Panc1 (cell line): ENCODE data around the gene SLC16A6. TPM values are rescaled to one million over a fixed set of nuclear protein-coding genes. Genes with fewer than 3 reads are reported as not detected.

Experiments used
- ATAC-seq: fragments of 200-7000 bp; cut with Tn5 transposase; 2 replicates; pipeline ENCODE4 v1.9.1; 2020; ENCODE audit warnings: mild to moderate bottlenecking, moderate library complexity
- BruUV-seq: library from RNA; stranded (reverse); fragments of 400-500 nt; replicated peaks from 2 replicates; lab custom pipeline; 2021; lab: Mats Ljungman, UMichigan
- CTCF ChIA-PET: fragments of 300-600 bp; sonication (Branson Sonifier 250); formaldehyde crosslinking; loops from one replicate; lab custom pipeline; 2022; ENCODE audit warnings: antibody characterized with exemption; lab: Charles Lee
- POLR2A ChIA-PET: fragments of 300-600 bp; sonication (Branson Sonifier 250); formaldehyde crosslinking; loops from one replicate; lab custom pipeline; 2022; ENCODE audit warnings: antibody characterized with exemption; lab: Charles Lee
- DNase-seq: peaks from one replicate; pipeline ENCODE4 v3.0.0-alpha.2; 2010; ENCODE audit warnings: low read depth, low spot score
- H3K27ac ChIP-seq: 2 replicates; pipeline ENCODE4 v1.5.1; 2011; ENCODE audit warnings: mild to moderate bottlenecking, low read length, inconsistent platforms
- H3K27me3 ChIP-seq: fragments of 200-500 bp; sonication (Bioruptor generic); 2 replicates; pipeline ENCODE4 v1.6.0; 2014; ENCODE audit warnings: low read length, inconsistent platforms; ENCODE audit not compliant: control insufficient read depth, insufficient read depth
- H3K36me3 ChIP-seq: fragments of 200-500 bp; sonication (Bioruptor generic); 2 replicates; pipeline ENCODE4 v1.5.1; 2014; ENCODE audit warnings: inconsistent platforms, mild to moderate bottlenecking, low read length, moderate library complexity; ENCODE audit not compliant: control insufficient read depth, insufficient read depth
- H3K4me1 ChIP-seq: 2 replicates; pipeline ENCODE4 v1.5.1; 2011; ENCODE audit warnings: inconsistent platforms, mild to moderate bottlenecking, low read length, moderate library complexity; ENCODE audit not compliant: control insufficient read depth, insufficient read depth
- H3K4me3 ChIP-seq, 2 experiments: 2 replicates each; pipeline ENCODE4 v1.5.1; 2011 to 2012; ENCODE audit warnings: low read depth in 2 of 2, low read length in 2 of 2, mild to moderate bottlenecking in 2 of 2, inconsistent platforms in 1 of 2, moderate library complexity in 1 of 2
- H3K9me3 ChIP-seq: fragments of 200-500 bp; sonication (Bioruptor generic); 2 replicates; pipeline ENCODE4 v1.5.1; 2014; ENCODE audit warnings: low read depth, mild to moderate bottlenecking, inconsistent platforms, low read length, moderate library complexity; ENCODE audit not compliant: control insufficient read depth, insufficient read depth
- POLR2AphosphoS5 ChIP-seq: IDR thresholded peaks from 2 replicates; pipeline ENCODE4 v1.6.1; 2012; ENCODE audit warnings: mild to moderate bottlenecking, low read depth, low read length, moderate library complexity
- SIN3A ChIP-seq: IDR thresholded peaks from 2 replicates; pipeline ENCODE4 v1.6.1; 2012; ENCODE audit warnings: low read depth, mild to moderate bottlenecking, low read length, moderate library complexity, borderline replicate concordance; ENCODE audit not compliant: insufficient read depth
- TCF7L2 ChIP-seq: IDR thresholded peaks from 2 replicates; pipeline ENCODE4 v1.6.1; 2011; ENCODE audit warnings: mild to moderate bottlenecking, low read depth, low read length, inconsistent platforms
- in situ Hi-C: cut with HindIII; loops from 2 replicates; pipeline ENCODE4 v1.10.0; 2016; ENCODE audit warnings: low sequenced_read_pairs, low pct_unique_long_range_greater_than_20kb
- intact Hi-C: fragments of 100-400 bp; cut with micrococcal nuclease; formaldehyde crosslinking; loops from one replicate; pipeline ENCODE4 v1.10.0; 2022; ENCODE audit not compliant: unreplicated experiment
- total RNA-seq: library from RNA; stranded (reverse); gene quantifications from one replicate; pipeline ENCODE4 v1.2.1, GENCODE V29; 2021; ENCODE audit not compliant: unreplicated experiment
- TF ChIP-seq, protein P1 (sequence below): fragments of 450-650 bp; IDR thresholded peaks from 2 replicates; pipeline ENCODE4 v1.5.1; 2017; ENCODE audit warnings: mild to moderate bottlenecking
- TF ChIP-seq, protein P2 (sequence below), 2 experiments: IDR thresholded peaks; 2 replicates each; pipeline ENCODE4 v1.6.1; 2011 to 2012; ENCODE audit warnings: low read depth in 2 of 2, control low read depth in 1 of 2, low read length in 1 of 2, mild to moderate bottlenecking in 1 of 2, moderate library complexity in 1 of 2; ENCODE audit not compliant: insufficient read depth in 1 of 2

The SLC16A6 gene
- total RNA-seq, 1 experiment from 2014 or later = 0.26 TPM

DNA sequence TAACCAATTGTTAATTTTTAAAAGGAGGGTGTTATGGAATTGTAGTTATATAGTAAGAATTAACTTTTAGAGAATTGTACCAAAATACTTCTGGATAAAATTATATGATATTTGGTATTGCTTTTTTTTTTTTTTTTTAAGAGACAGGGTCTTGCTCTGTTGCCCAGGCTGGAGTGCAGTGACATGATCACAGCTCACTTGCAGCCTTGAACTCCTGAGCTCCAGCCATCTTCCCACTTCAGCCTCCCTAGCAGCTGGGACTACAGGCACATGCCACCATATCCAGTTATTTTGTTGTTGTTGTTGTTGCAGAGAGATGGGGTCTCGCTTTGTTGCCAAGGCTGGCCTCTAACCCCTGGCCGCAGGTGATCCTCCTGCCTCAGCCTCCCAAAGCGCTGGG, 8.9 kb upstream of the SLC16A6 start:
- Histone ChIP-seq H3K36me3 (no peaks in the 10 kb centered on the region), H3K4me3 (no peak overlapping the region), H3K27ac (no peak overlapping the region), H3K9me3 (no peaks in the 10 kb centered on the region), H3K4me1 (no peaks in the 10 kb centered on the region), H3K27me3 (no peaks in the 10 kb centered on the region)
- no TSS peak for BruUV-seq
- in situ Hi-C loops = no loop called here
- intact Hi-C loops = no loop called here
- no peak for DNase-seq
- no peak for ATAC-seq
- CTCF ChIA-PET = interaction anchor here (0.7 kb wide), 1 partner anchor 28 kb away, joined by 3 read pairs; no protein-coding TSS in a partner anchor
- TF ChIP-seq TCF7L2 = no peak
- TF ChIP-seq, protein P1, sequence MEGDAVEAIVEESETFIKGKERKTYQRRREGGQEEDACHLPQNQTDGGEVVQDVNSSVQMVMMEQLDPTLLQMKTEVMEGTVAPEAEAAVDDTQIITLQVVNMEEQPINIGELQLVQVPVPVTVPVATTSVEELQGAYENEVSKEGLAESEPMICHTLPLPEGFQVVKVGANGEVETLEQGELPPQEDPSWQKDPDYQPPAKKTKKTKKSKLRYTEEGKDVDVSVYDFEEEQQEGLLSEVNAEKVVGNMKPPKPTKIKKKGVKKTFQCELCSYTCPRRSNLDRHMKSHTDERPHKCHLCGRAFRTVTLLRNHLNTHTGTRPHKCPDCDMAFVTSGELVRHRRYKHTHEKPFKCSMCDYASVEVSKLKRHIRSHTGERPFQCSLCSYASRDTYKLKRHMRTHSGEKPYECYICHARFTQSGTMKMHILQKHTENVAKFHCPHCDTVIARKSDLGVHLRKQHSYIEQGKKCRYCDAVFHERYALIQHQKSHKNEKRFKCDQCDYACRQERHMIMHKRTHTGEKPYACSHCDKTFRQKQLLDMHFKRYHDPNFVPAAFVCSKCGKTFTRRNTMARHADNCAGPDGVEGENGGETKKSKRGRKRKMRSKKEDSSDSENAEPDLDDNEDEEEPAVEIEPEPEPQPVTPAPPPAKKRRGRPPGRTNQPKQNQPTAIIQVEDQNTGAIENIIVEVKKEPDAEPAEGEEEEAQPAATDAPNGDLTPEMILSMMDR = no peak
- no peak for TF ChIP-seq SIN3A
- no peak for TF ChIP-seq POLR2AphosphoS5
- TF ChIP-seq, protein P2, sequence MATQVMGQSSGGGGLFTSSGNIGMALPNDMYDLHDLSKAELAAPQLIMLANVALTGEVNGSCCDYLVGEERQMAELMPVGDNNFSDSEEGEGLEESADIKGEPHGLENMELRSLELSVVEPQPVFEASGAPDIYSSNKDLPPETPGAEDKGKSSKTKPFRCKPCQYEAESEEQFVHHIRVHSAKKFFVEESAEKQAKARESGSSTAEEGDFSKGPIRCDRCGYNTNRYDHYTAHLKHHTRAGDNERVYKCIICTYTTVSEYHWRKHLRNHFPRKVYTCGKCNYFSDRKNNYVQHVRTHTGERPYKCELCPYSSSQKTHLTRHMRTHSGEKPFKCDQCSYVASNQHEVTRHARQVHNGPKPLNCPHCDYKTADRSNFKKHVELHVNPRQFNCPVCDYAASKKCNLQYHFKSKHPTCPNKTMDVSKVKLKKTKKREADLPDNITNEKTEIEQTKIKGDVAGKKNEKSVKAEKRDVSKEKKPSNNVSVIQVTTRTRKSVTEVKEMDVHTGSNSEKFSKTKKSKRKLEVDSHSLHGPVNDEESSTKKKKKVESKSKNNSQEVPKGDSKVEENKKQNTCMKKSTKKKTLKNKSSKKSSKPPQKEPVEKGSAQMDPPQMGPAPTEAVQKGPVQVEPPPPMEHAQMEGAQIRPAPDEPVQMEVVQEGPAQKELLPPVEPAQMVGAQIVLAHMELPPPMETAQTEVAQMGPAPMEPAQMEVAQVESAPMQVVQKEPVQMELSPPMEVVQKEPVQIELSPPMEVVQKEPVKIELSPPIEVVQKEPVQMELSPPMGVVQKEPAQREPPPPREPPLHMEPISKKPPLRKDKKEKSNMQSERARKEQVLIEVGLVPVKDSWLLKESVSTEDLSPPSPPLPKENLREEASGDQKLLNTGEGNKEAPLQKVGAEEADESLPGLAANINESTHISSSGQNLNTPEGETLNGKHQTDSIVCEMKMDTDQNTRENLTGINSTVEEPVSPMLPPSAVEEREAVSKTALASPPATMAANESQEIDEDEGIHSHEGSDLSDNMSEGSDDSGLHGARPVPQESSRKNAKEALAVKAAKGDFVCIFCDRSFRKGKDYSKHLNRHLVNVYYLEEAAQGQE (IDR thresholded peaks at IDR 0.05; ENCODE audit: insufficient read depth in 1 of 2, low read depth in 2 of 2, low read length in 1 of 2) = no peak
- POLR2A ChIA-PET = no interaction called here

DNA sequence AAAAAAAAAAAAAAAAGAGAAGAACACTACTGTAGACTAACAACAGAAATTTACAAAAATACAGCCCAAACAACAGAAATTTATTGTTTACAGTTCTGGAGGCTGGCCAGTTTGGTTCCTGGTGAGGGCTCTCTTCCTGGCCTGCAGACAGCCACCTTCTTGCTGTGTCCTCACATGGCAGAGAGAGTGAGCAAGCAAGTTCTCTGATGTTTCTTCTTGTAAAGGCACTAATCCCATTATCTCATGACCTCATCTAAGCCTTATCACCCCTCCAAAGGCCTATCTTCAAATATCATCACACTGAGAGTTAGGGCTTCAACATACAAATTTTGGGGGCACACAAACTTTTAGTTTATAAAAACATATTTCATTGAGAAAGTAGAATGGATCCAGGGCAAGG, 7.7 kb upstream of the SLC16A6 start:
- Histone ChIP-seq H3K4me1 (no peaks in the 10 kb centered on the region), H3K4me3 (no peak overlapping the region), H3K27me3 (no peaks in the 10 kb centered on the region; the same call in none of the 2 replicates), H3K27ac (no peak overlapping the region), H3K36me3 (no peaks in the 10 kb centered on the region), H3K9me3 (no peaks in the 10 kb centered on the region)
- POLR2A ChIA-PET = interaction anchor here (0.6 kb wide), 1 partner anchor 266 kb away, joined by 9 read pairs; no protein-coding TSS in a partner anchor
- ATAC-seq = no peak
- intact Hi-C loops = no loop called here
- CTCF ChIA-PET = no interaction called here
- BruUV-seq = no TSS peak
- in situ Hi-C loops = no loop called here
- TF ChIP-seq, protein P1 = no peak
- TF ChIP-seq SIN3A (no peak), TCF7L2 (no peak), POLR2AphosphoS5 (no peak)
- TF ChIP-seq, protein P2 (IDR thresholded peaks at IDR 0.05; ENCODE audit: insufficient read depth in 1 of 2, low read depth in 2 of 2, low read length in 1 of 2) = no peak
- DNase-seq = no peak
